K562 (cell line): Measurements from ENCODE around the gene MBOAT7. TPM values are rescaled to one million over a fixed set of nuclear protein-coding genes. Genes with fewer than 3 reads are reported as not detected.

Experiments
- CEBPG ChIP-seq, 3 experiments: fragments of 200-800 bp in 1 of 3; sonication (Bioruptor generic) in 1 of 3; sonication (generic) in 1 of 3; formaldehyde crosslinking in 1 of 3; IDR thresholded peaks in 2 of 3; conservative IDR thresholded peaks in 1 of 3; 2 replicates each; pipeline versions ENCODE4 v1.6.1 to v1.8.0; 2016 to 2022; ENCODE audit warnings: missing compliant biosample characterization in 2 of 3, missing genetic modification characterization in 2 of 3, mild to moderate bottlenecking in 1 of 3, missing genetic modification reagents in 1 of 3
- CHD1 ChIP-seq: fragments of 200-600 bp; sonication (generic); IDR thresholded peaks from one replicate; pipeline ENCODE4 v1.6.1; 2012; ENCODE audit warnings: mild to moderate bottlenecking, moderate library complexity, low read length, inconsistent platforms
- CTCFL ChIP-seq: IDR thresholded peaks from 2 replicates; pipeline ENCODE4 v1.6.1; 2011; ENCODE audit warnings: borderline replicate concordance, low read depth, mild to moderate bottlenecking, moderate library complexity, low read length; ENCODE audit not compliant: insufficient read depth, poor library complexity, severe bottlenecking
- DEAF1 ChIP-seq: fragments of 450-650 bp; formaldehyde crosslinking; IDR thresholded peaks from 2 replicates; pipeline ENCODE4 v1.4.0; 2020; ENCODE audit warnings: mild to moderate bottlenecking, moderate library complexity
- ETS1 ChIP-seq: conservative IDR thresholded peaks from 2 replicates; pipeline ENCODE4 v1.6.1; 2011; ENCODE audit warnings: low read depth, mild to moderate bottlenecking, low read length; ENCODE audit not compliant: control insufficient read depth
- GTF2A2 ChIP-seq: IDR thresholded peaks from 2 replicates; pipeline ENCODE4 v1.6.1; 2016; ENCODE audit warnings: mild to moderate bottlenecking, missing genetic modification characterization, missing compliant biosample characterization
- HDAC6 ChIP-seq: IDR thresholded peaks from 2 replicates; pipeline ENCODE4 v1.6.1; 2012; ENCODE audit warnings: low read depth, mild to moderate bottlenecking, control low read depth, inconsistent platforms, low read length, moderate library complexity
- MYC ChIP-seq, 2 experiments: fragments of 250-450 bp in 1 of 2; sonication (Bioruptor Pico) in 1 of 2; IDR thresholded peaks; 2 replicates each; pipeline versions ENCODE4 v1.5.1 to v1.6.1; 2012 to 2021; ENCODE audit warnings: low read depth in 2 of 2, borderline replicate concordance in 1 of 2, improper control_type of control experiment in 1 of 2, low read length in 1 of 2, mild to moderate bottlenecking in 1 of 2, moderate library complexity in 1 of 2
- TAF1 ChIP-seq: IDR thresholded peaks from 2 replicates; pipeline ENCODE4 v1.6.1; 2011; ENCODE audit warnings: mild to moderate bottlenecking, low read length, moderate library complexity; ENCODE audit not compliant: insufficient read depth, control insufficient read depth, severe bottlenecking; ENCODE audit errors: extremely low read depth
- TSHZ1 ChIP-seq: fragments of 250-450 bp; sonication (Bioruptor Pico); IDR thresholded peaks from 2 replicates; pipeline ENCODE4 v1.4.0; 2020; ENCODE audit warnings: mild to moderate bottlenecking, moderate library complexity
- XRCC5 ChIP-seq: fragments of 200-400 bp; formaldehyde crosslinking; IDR thresholded peaks from 2 replicates; pipeline ENCODE4 v1.6.1; 2017; ENCODE audit warnings: low read depth, mild to moderate bottlenecking, low read length
- ZKSCAN1 ChIP-seq: fragments of 150-350 bp; IDR thresholded peaks from 2 replicates; pipeline ENCODE4 v1.6.1; 2016; ENCODE audit warnings: low read depth, low read length
- ZNF23 ChIP-seq: fragments of 250-450 bp; sonication (Bioruptor Pico); IDR thresholded peaks from 2 replicates; pipeline ENCODE4 v1.4.0; 2020; ENCODE audit warnings: mild to moderate bottlenecking
- ZNF239 ChIP-seq: fragments of 250-450 bp; sonication (Bioruptor Pico); IDR thresholded peaks from 2 replicates; pipeline ENCODE4 v1.4.0; 2020; ENCODE audit warnings: mild to moderate bottlenecking
- ZNF311 ChIP-seq: fragments of 250-450 bp; sonication (Bioruptor Pico); IDR thresholded peaks from 2 replicates; pipeline ENCODE4 v1.4.0; 2020; ENCODE audit warnings: mild to moderate bottlenecking, moderate library complexity
- ZNF316 ChIP-seq: fragments of 450-650 bp; IDR thresholded peaks from 2 replicates; pipeline ENCODE4 v1.6.1; 2016
- ZNF695 ChIP-seq: fragments of 450-650 bp; formaldehyde crosslinking; IDR thresholded peaks from 2 replicates; pipeline ENCODE4 v1.4.0; 2020; ENCODE audit warnings: mild to moderate bottlenecking, moderate library complexity
- polyA plus RNA-seq, 8 experiments: library from polyadenylated mRNA; depleted of rRNA in 4 of 8; stranded (reverse) in 5 of 8; unstranded in 3 of 8; fragments of >200 nt; fragmentation: Nextera tagmentation in 2 of 8; fragmentation: Illumina TruSeq in 1 of 8; extraction: Ambion mirVana in 2 of 8; extraction: Trizol in 1 of 8; gene quantifications; 2 replicates each; pipeline versions ENCODE4 v1.2.1 to v1.2.3, GENCODE V29; 2011 to 2014; ENCODE audit warnings: inconsistent platforms in 1 of 8, missing spikeins in 1 of 8
- total RNA-seq, 7 experiments: library from RNA; depleted of rRNA in 6 of 7; stranded (reverse); fragments of >200 nt in 6 of 7; fragmentation: Illumina TruSeq in 2 of 7; extraction: Trizol in 2 of 7; gene quantifications; 2 replicates each; pipeline versions ENCODE4 v1.2.1 to v1.2.3, GENCODE V29; 2011 to 2021; ENCODE audit warnings: low replicate concordance in 1 of 7

MBOAT7 gene
- total and polyA plus RNA-seq, 9 of the 15 experiments (the other 6 are each of a cell fraction or from before 2014, with no cell fraction given), result 1.4 to 153 (median 56.1) TPM

GRCh38 chr19:54136864-54137698 is 52.3 kb downstream of the MBOAT7 start (continued):
- no peak for TF ChIP-seq TSHZ1 (CRISPR knock-in tag)
- no peak for TF ChIP-seq ZNF316
- TF ChIP-seq ZNF239, result no peak
- no peak for TF ChIP-seq CEBPG (CRISPR knock-in tag; IDR thresholded peaks at IDR 0.05)
- no peak for TF ChIP-seq CEBPG (tag; conservative IDR thresholded peaks at IDR 0.05 in 1 of 2, IDR thresholded peaks at IDR 0.05 in 1 of 2)
- TF ChIP-seq GTF2A2 (tag), result no peak
- TF ChIP-seq ZNF695 (CRISPR knock-in tag), result no peak
- TF ChIP-seq ZNF311, result no peak
- peak; percentile 47; the same call in 1 of the 2 replicates for TF ChIP-seq ETS1
- TF ChIP-seq XRCC5, result 0 out of 2 replicates have a peak, but pooled peaks have one; percentile 24
- no peak for TF ChIP-seq ZNF23 (CRISPR knock-in tag)
- no peak for TF ChIP-seq ZKSCAN1
- TF ChIP-seq DEAF1, result no peak
- no peak for TF ChIP-seq CHD1
- TF ChIP-seq HDAC6, result no peak
- peak; percentile 44 for TF ChIP-seq TAF1
- TF ChIP-seq CTCFL, result no peak
- TF ChIP-seq MYC (IDR thresholded peaks at IDR 0.05; ENCODE audit: low read depth, low read length), result no peak; the same call in 1 of the 2 replicates
- TF ChIP-seq MYC (CRISPR knock-in tag; IDR thresholded peaks at IDR 0.05; ENCODE audit: borderline replicate concordance, low read depth), result no peak
